ENCODE results near the gene KCNC4.

Gene KCNC4

DNA sequence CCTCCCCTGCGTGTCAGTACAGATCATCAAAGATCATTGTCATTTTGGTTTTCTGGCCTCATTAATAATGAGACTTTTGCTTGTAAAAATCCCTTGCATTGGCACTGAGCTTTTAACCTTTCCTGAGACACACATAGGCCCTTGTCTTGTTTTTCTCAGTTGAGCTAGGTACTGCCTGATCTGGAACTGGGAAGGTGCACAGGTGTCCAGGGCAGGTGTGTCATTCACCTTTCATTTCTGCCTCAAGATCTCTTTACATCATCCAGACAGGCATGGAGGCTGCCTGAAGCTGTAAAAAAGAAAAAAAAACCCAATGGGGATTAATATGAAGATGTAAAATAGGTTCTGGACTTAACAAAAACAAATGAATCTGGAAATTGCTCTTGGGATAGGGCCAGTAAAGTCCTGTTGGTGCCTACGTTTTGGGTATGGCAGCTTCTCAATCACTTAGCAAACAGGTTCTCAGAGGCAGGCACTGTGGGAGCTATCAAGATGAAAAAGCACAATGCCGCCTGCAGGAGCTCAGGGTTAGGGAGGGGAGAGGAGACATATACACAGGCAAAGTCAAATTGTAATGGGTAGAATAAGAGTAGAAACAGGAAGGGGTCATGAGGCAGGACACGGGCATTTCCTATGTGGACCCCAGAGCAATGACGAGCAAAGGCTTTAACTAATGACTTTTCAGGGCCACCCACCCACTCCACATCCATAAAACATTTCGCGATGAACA, 1.0 kb upstream of the KCNC4 start:
- in situ Hi-C loops (cut with HindIII; ENCODE audit: low sequenced_read_pairs) = loop anchor here (5.0 kb wide), 1 partner anchor 63 kb away; no protein-coding TSS in a partner anchor
- H3K4me3 ChIP-seq (ENCODE audit: low read depth, low read length) = peak overlapping the region; percentile 43
- TF ChIP-seq, protein P1, sequence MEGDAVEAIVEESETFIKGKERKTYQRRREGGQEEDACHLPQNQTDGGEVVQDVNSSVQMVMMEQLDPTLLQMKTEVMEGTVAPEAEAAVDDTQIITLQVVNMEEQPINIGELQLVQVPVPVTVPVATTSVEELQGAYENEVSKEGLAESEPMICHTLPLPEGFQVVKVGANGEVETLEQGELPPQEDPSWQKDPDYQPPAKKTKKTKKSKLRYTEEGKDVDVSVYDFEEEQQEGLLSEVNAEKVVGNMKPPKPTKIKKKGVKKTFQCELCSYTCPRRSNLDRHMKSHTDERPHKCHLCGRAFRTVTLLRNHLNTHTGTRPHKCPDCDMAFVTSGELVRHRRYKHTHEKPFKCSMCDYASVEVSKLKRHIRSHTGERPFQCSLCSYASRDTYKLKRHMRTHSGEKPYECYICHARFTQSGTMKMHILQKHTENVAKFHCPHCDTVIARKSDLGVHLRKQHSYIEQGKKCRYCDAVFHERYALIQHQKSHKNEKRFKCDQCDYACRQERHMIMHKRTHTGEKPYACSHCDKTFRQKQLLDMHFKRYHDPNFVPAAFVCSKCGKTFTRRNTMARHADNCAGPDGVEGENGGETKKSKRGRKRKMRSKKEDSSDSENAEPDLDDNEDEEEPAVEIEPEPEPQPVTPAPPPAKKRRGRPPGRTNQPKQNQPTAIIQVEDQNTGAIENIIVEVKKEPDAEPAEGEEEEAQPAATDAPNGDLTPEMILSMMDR (IDR thresholded peaks at IDR 0.05; ENCODE audit: low read depth, low read length, missing control alignments) = no peak
- DNase-seq (ENCODE audit: low read depth) = no peak

DNA sequence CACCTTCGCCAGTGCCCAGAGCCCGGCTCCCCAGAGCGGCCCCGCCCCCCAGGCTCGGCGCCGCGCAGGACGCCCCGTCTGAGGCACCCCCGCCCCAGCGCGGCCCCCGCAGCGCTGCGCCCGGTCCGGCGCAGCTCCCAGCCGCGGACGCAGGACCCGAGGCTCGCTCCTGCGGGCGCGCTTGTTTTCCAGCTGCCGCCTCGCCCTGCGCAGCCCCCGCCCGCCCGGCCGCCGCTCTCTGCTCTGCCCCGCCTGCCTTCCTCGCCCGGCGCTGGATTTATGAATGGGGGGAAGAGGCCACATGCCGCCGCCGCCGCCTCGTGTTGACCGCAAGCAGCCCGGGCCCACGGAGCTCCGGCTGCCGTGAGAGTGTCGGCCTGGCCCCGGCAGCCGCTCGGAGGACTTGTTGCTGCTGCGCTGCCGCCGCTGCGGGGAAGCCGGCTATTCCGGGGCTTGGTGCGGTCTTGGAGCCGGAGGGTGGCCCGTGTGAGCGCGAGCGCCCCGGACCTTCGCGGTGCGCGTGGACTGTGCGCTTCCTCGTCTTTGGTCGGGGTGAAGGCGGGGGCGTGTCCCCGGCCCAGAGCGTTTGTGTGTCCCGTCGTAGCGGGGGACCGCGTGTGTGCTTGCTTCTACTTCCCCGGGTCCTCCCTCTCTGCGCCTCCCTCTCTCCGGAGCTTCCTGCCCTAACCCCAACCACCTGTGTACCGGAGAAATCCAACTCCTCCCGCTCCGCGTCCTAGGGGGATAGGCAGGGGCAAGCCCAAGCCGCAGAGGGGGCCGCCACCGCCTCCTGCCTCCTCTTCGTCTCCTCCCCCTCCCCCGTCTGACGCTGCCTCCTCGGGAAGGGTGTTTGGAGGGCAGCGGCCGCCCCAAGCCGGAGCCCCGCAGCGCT, 736 bp downstream of the KCNC4 start:
- in situ Hi-C loops (cut with HindIII; ENCODE audit: low sequenced_read_pairs) = no loop called here
- DNase-seq (ENCODE audit: low read depth) = no peak
- TF ChIP-seq, protein P1 (IDR thresholded peaks at IDR 0.05; ENCODE audit: low read depth, low read length, missing control alignments) = no peak
- H3K4me3 ChIP-seq (ENCODE audit: low read depth, low read length) = peak overlapping the region; percentile 43

DNA sequence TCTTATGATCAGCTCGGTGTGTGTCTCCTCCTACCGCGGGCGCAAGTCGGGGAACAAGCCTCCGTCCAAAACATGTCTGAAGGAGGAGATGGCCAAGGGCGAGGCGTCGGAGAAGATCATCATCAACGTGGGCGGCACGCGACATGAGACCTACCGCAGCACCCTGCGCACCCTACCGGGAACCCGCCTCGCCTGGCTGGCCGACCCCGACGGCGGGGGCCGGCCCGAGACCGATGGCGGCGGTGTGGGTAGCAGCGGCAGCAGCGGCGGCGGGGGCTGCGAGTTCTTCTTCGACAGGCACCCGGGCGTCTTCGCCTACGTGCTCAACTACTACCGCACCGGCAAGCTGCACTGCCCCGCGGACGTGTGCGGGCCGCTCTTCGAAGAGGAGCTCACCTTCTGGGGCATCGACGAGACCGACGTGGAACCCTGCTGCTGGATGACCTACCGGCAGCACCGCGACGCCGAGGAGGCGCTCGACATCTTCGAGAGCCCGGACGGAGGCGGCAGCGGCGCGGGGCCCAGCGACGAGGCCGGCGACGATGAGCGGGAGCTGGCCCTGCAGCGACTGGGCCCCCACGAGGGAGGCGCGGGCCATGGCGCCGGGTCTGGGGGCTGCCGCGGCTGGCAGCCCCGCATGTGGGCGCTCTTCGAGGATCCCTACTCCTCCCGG, 1.5 kb downstream of the KCNC4 start:
- no peak for DNase-seq (ENCODE audit: low read depth)
- peak overlapping the region; percentile 43 for H3K4me3 ChIP-seq (ENCODE audit: low read depth, low read length)
- TF ChIP-seq, protein P1 (IDR thresholded peaks at IDR 0.05; ENCODE audit: low read depth, low read length, missing control alignments) = no peak
- in situ Hi-C loops (cut with HindIII; ENCODE audit: low sequenced_read_pairs) = no loop called here

DNA sequence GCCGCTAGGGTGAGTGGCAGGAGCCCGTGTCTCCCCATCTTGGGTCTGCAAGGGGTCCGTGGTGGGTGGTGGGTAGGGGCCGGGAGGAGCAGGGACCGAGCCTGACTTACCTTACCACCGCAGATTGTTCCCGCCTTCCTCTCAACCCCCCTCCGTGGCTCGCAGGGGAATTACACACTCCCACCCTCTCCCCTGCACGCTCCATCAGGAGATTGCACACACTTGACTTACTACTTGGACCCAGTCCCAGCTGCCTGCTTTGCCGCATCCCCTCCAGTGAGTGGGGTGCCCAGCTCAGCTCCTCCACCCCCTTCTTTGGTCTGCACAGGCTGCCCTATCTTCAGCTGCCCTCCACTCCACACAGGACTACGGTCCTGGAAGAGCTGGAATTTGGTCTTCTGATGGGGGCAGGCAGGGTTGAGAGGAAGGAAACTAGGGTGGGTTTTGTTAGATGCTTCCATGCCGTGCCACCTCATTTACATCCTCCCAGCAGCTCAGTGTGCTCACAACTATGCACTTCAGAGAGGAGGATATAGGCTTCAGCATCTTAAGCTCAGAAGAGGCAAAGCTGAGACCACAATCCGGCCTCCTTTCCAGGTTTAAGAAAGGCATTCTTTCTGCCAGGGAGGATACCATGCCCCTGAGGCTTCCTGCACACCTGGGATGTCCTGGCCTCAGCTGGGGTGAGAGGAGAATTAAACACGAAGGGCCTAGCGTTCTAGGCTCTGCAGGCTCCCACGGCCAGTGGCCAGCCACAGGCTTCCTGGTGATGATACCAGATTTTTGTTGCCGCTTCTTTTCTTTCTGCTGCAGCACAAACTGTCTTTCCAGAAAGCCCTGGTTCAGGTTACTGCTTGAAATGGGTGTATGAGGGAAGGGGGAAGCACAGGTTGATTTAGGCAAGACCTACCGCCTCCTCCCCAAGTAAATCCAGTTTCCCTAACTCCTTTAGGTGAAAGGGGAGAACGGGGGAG, 2.3 kb downstream of the KCNC4 start:
- TF ChIP-seq, protein P1 (IDR thresholded peaks at IDR 0.05; ENCODE audit: low read depth, low read length, missing control alignments) = no peak
- in situ Hi-C loops (cut with HindIII; ENCODE audit: low sequenced_read_pairs) = no loop called here
- no peak overlapping the region for H3K4me3 ChIP-seq (ENCODE audit: low read depth, low read length)
- no peak for DNase-seq (ENCODE audit: low read depth)

DNA sequence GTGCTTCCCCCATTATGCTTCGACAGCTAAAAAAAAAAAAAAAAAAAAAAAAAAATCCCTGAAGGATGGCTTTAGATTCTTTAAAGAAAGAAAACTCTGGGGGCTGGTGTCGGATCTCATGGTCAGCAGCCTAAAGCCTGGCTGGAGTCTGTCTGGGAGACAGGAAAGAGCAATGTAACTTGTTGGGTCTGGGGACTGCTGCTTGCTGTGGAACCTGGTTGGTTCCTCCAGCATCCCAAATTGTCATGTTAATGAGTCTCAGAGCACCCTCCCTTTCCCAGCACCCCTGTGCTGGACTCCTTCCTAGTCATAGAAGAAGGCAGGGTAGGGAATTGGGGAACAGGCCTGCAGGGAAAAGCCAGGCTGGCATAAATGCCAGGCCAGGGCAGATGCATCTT, 3.0 kb downstream of the KCNC4 start:
- no peak for DNase-seq (ENCODE audit: low read depth)
- H3K4me3 ChIP-seq (ENCODE audit: low read depth, low read length) = no peak overlapping the region
- in situ Hi-C loops (cut with HindIII; ENCODE audit: low sequenced_read_pairs) = no loop called here
- TF ChIP-seq, protein P1 (IDR thresholded peaks at IDR 0.05; ENCODE audit: low read depth, low read length, missing control alignments) = no peak
